DND-41 (cell line): ENCODE measurements around the gene EXT2.

Experiments
- CTCF ChIP-seq: IDR thresholded peaks from 2 replicates; pipeline ENCODE4 v1.5.1; 2012; ENCODE audit warnings: borderline replicate concordance, low read length, moderate library complexity, mild to moderate bottlenecking; ENCODE audit not compliant: poor library complexity, severe bottlenecking; ENCODE audit errors: extremely low read depth
- EZH2 ChIP-seq: IDR thresholded peaks from 3 replicates; pipeline ENCODE4 v1.6.1; 2012; ENCODE audit warnings: borderline replicate concordance, low read depth, mild to moderate bottlenecking, moderate library complexity, low read length, inconsistent platforms; ENCODE audit not compliant: severe bottlenecking

- TF ChIP-seq CTCF, result no peak
- TF ChIP-seq EZH2, result no peak
Measured at GRCh38 chr11:44267006-44267749, 171.7 kb downstream of the EXT2 start.
